ENCODE results near the gene FGD3. TPM values are rescaled to one million over a fixed set of nuclear protein-coding genes. Genes with fewer than 3 reads are reported as not detected.

Gene FGD3
- total RNA-seq, 1 donor from 2014 or later, result 39.5 TPM

Other genes starting within 250 kb of the FGD3 start
- gene BICD2, start 182.7 kb upstream of the FGD3 start, total RNA-seq, result 25.8 and 26.2 TPM in 2 replicates
- 7.3 and 7.7 TPM in 2 replicates for gene ZNF484, start 69.5 kb upstream of the FGD3 start, total RNA-seq
- gene SUSD3, start 111.2 kb downstream of the FGD3 start, total RNA-seq, result 38.3 and 40.9 TPM in 2 replicates
- 44.0 TPM in 2 replicates for gene CARD19, start 148.7 kb downstream of the FGD3 start, total RNA-seq
- 103 and 110 TPM in 2 replicates for gene NINJ1, start 186.7 kb downstream of the FGD3 start, total RNA-seq
- gene WNK2, start 236.6 kb downstream of the FGD3 start, total RNA-seq, result 2.7 and 4.0 TPM in 2 replicates